ENCODE measurements around the gene UBA5. TPM values are rescaled to one million over a fixed set of nuclear protein-coding genes. Genes with fewer than 3 reads are reported as not detected.
"Not testable (repeated sequence)": the region's sequence is repeated elsewhere in the genome, so short reads cannot be mapped to it uniquely, and the experiment has no call there.

UBA5 gene
- total RNA-seq, 1 donor from 2014 or later = 43.0 TPM

DNA sequence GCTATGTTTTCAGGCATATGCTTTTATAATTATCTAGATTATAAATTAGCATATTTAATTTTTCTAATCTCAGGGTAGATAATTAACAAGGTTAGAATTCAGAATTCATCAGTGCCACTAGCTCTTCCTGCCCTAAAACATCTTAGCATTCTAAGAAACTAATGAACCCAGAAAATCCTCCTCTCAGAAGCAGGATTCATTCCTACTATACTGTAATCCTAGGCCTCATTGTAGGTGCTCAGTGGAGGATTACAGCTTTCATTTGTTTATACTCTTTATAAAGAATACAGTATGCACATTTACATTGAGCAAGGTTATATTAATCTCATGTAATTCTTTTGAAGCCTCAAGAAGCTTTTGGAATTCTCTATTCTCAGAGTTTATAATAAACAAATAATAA lies 21.4 kb upstream of the UBA5 start:
- no peaks in the 10 kb centered on the region for H3K9me3 Mint-ChIP-seq (ENCODE audit: unreplicated experiment)
- no peaks in the 10 kb centered on the region for H3K36me3 Mint-ChIP-seq (ENCODE audit: unreplicated experiment)
- H3K4me3 Mint-ChIP-seq (ENCODE audit: unreplicated experiment) = no peak overlapping the region
- TF ChIP-seq, protein P1, sequence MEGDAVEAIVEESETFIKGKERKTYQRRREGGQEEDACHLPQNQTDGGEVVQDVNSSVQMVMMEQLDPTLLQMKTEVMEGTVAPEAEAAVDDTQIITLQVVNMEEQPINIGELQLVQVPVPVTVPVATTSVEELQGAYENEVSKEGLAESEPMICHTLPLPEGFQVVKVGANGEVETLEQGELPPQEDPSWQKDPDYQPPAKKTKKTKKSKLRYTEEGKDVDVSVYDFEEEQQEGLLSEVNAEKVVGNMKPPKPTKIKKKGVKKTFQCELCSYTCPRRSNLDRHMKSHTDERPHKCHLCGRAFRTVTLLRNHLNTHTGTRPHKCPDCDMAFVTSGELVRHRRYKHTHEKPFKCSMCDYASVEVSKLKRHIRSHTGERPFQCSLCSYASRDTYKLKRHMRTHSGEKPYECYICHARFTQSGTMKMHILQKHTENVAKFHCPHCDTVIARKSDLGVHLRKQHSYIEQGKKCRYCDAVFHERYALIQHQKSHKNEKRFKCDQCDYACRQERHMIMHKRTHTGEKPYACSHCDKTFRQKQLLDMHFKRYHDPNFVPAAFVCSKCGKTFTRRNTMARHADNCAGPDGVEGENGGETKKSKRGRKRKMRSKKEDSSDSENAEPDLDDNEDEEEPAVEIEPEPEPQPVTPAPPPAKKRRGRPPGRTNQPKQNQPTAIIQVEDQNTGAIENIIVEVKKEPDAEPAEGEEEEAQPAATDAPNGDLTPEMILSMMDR (IDR thresholded peaks at IDR 0.05; ENCODE audit: partially characterized antibody, unreplicated experiment) = no peak
- no peak overlapping the region for H3K27ac Mint-ChIP-seq (ENCODE audit: unreplicated experiment)
- no peaks in the 10 kb centered on the region for H3K4me1 Mint-ChIP-seq (ENCODE audit: low read depth, unreplicated experiment)
- DNase-seq = no peak
- H3K27me3 Mint-ChIP-seq (ENCODE audit: unreplicated experiment) = no peaks in the 10 kb centered on the region

DNA sequence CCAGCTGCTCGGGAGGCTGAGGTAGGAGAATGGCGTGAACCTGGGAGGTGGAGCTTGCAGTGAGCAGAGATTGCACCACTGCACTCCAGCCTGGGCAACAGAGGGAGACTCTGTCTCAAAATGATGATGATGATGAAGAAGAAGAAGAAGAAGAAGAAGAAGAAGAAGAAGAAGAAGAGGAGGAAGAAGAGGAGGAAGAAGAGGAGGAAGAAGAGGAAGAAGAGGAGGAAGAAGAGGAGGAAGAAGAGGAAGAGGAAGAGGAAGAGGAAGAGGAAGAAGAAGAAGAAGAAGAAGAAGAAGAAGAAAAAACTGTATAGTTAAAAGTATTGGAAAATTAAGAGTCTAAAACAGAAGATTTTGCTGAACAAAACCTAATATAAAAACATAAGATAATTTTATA lies 18.7 kb upstream of the UBA5 start:
- not testable (repeated sequence) for H3K9me3 Mint-ChIP-seq (ENCODE audit: unreplicated experiment); H3K4me1 Mint-ChIP-seq (ENCODE audit: low read depth, unreplicated experiment); H3K4me3 Mint-ChIP-seq (ENCODE audit: unreplicated experiment); DNase-seq; H3K36me3 Mint-ChIP-seq (ENCODE audit: unreplicated experiment); H3K27ac Mint-ChIP-seq (ENCODE audit: unreplicated experiment); H3K27me3 Mint-ChIP-seq (ENCODE audit: unreplicated experiment)

DNA sequence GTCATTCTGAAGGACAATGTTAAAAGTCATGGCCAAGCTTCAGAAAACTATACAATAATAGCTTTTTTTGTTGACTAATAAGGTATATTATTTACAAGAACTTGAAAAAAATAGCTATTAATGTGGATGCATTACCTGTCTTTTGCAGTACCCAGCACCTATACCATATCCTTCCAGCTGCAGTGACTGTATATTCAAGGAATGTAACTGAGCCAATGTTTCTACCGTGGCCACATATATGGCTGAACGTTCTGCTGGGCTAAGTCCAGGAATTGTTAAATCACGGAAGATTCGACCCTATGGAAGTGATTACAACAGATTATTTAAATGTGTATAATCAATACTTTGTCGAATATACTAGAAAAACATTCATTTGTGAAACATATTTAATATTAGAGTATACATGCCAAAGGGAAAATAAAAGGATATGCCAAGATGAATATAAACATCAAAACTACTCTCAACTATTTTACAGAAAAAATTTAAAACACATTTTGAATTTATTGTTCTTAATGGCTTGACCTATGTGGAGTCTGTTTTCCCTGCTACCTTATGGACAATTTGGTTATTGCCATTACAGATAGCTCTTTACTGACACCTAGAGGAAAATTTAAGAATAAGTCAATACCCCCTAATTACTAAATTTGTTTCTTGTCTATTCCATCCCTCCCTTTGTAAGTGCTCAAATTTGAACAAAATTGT lies 18.1 kb upstream of the UBA5 start:
- Mint-ChIP-seq H3K27ac (ENCODE audit: unreplicated experiment) (no peak overlapping the region), H3K4me1 (ENCODE audit: low read depth, unreplicated experiment) (no peaks in the 10 kb centered on the region), H3K9me3 (ENCODE audit: unreplicated experiment) (no peaks in the 10 kb centered on the region), H3K36me3 (ENCODE audit: unreplicated experiment) (no peaks in the 10 kb centered on the region), H3K27me3 (ENCODE audit: unreplicated experiment) (no peaks in the 10 kb centered on the region), H3K4me3 (ENCODE audit: unreplicated experiment) (no peak overlapping the region)
- TF ChIP-seq, protein P1 (IDR thresholded peaks at IDR 0.05; ENCODE audit: partially characterized antibody, unreplicated experiment) = peak; percentile 79
- DNase-seq = no peak

DNA sequence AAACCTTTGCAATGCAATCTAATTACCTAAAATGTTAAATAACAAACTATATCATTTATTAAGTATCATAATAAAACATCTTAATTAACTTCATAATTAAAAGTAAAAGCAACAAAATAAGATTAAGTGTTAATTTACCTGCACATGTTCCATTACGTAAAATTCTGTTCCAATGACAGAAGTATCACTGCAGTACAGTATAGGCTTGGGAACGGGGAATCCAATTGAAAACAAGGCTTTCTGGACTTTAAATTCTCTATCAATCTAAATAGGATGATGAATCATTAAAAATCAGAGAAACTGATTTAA lies 17.6 kb upstream of the UBA5 start:
- H3K27ac Mint-ChIP-seq (ENCODE audit: unreplicated experiment) = no peak overlapping the region
- no peaks in the 10 kb centered on the region for H3K4me1 Mint-ChIP-seq (ENCODE audit: low read depth, unreplicated experiment)
- no peaks in the 10 kb centered on the region for H3K36me3 Mint-ChIP-seq (ENCODE audit: unreplicated experiment)
- H3K9me3 Mint-ChIP-seq (ENCODE audit: unreplicated experiment) = no peaks in the 10 kb centered on the region
- no peaks in the 10 kb centered on the region for H3K27me3 Mint-ChIP-seq (ENCODE audit: unreplicated experiment)
- no peak overlapping the region for H3K4me3 Mint-ChIP-seq (ENCODE audit: unreplicated experiment)
- TF ChIP-seq, protein P1 (IDR thresholded peaks at IDR 0.05; ENCODE audit: partially characterized antibody, unreplicated experiment) = peak; percentile 52
- no peak for DNase-seq

DNA sequence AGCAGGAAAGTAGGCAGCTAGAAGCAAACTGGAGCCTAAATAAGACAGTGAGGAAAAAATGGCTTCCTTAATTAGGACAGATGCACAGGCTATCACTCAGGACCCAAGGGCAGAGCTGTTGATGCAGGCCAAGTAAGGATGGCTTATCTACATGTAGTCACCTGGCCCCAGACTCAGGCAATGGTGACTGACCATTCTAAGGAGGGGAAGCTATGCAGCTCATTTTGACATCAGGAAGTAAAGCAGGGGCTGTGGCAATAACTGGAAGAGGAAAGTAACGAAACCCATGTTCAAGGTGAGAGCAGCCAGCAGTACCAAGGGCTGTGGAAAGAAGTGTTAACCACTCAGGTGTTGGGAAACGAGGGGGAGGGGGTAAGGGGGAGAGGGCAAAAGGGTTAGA lies 16.8 kb upstream of the UBA5 start:
- Mint-ChIP-seq H3K4me1 (ENCODE audit: low read depth, unreplicated experiment) (no peaks in the 10 kb centered on the region), H3K9me3 (ENCODE audit: unreplicated experiment) (no peaks in the 10 kb centered on the region), H3K27ac (ENCODE audit: unreplicated experiment) (no peak overlapping the region), H3K36me3 (ENCODE audit: unreplicated experiment) (no peaks in the 10 kb centered on the region), H3K4me3 (ENCODE audit: unreplicated experiment) (no peak overlapping the region), H3K27me3 (ENCODE audit: unreplicated experiment) (no peaks in the 10 kb centered on the region)
- DNase-seq = no peak
- TF ChIP-seq, protein P1 (IDR thresholded peaks at IDR 0.05; ENCODE audit: partially characterized antibody, unreplicated experiment) = no peak
